ENCODE results near the gene TERB1.

GRCh38 chr16:66752379-66752778 lies 49.0 kb downstream of the TERB1 start:
- TF ChIP-seq, protein P1, sequence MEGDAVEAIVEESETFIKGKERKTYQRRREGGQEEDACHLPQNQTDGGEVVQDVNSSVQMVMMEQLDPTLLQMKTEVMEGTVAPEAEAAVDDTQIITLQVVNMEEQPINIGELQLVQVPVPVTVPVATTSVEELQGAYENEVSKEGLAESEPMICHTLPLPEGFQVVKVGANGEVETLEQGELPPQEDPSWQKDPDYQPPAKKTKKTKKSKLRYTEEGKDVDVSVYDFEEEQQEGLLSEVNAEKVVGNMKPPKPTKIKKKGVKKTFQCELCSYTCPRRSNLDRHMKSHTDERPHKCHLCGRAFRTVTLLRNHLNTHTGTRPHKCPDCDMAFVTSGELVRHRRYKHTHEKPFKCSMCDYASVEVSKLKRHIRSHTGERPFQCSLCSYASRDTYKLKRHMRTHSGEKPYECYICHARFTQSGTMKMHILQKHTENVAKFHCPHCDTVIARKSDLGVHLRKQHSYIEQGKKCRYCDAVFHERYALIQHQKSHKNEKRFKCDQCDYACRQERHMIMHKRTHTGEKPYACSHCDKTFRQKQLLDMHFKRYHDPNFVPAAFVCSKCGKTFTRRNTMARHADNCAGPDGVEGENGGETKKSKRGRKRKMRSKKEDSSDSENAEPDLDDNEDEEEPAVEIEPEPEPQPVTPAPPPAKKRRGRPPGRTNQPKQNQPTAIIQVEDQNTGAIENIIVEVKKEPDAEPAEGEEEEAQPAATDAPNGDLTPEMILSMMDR (IDR thresholded peaks at IDR 0.05): no peak
- no peak for TF ChIP-seq NFYB (CRISPR knock-in tag; conservative IDR thresholded peaks at IDR 0.05; ENCODE audit: low read depth)
- no peak for TF ChIP-seq MLX (CRISPR knock-in tag; IDR thresholded peaks at IDR 0.05)
- TF ChIP-seq HMGXB4 (CRISPR knock-in tag; IDR thresholded peaks at IDR 0.05): no peak
- TF ChIP-seq IRF2 (CRISPR knock-in tag; IDR thresholded peaks at IDR 0.05; ENCODE audit: borderline replicate concordance, low read depth): no peak
- no peak for TF ChIP-seq ATF3 (CRISPR knock-in tag; conservative IDR thresholded peaks at IDR 0.05)

Measured in WTC11 (cell line).